Fibroblast of pulmonary artery (primary cell): ENCODE data around the gene IKBKE.

Experiments used
- DNase-seq: peaks from one replicate; pipeline ENCODE4 v3.0.0-alpha.2; 2010; ENCODE audit warnings: low read depth
- H3K4me3 ChIP-seq: replicated peaks from 2 replicates; pipeline ENCODE4 v1.5.1; 2011; ENCODE audit warnings: low read depth, mild to moderate bottlenecking, control low read depth, low read length, moderate library complexity
- CTCF ChIP-seq: IDR thresholded peaks from 2 replicates; pipeline ENCODE4 v1.5.1; 2011; ENCODE audit warnings: mild to moderate bottlenecking, control low read depth, low read length, inconsistent platforms; ENCODE audit errors: missing control alignments

Gene IKBKE

GRCh38 chr1:206466840-206467649 is 3.2 kb upstream of the IKBKE start:
- no peak for DNase-seq
- H3K4me3 ChIP-seq: no peak overlapping the region

GRCh38 chr1:206467915-206468314 is 2.4 kb upstream of the IKBKE start:
- DNase-seq: peak; percentile 45
- no peak overlapping the region for H3K4me3 ChIP-seq
- TF ChIP-seq CTCF: no peak

More at GRCh38 chr1:206466840-206467649, 3.2 kb upstream of the IKBKE start:
- no peak for TF ChIP-seq CTCF

- no peak overlapping the region for H3K4me3 ChIP-seq
Observed at GRCh38 chr1:206468571-206468970, 1.7 kb upstream of the IKBKE start.

GRCh38 chr1:206469411-206469932 is 804 bp upstream of the IKBKE start:
- peak overlapping the region; percentile 92 for H3K4me3 ChIP-seq
- no peak for DNase-seq
- no peak for TF ChIP-seq CTCF

More at GRCh38 chr1:206468571-206468970, 1.7 kb upstream of the IKBKE start:
- no peak for TF ChIP-seq CTCF
- no peak for DNase-seq

GRCh38 chr1:206470692-206471414 is 577 bp downstream of the IKBKE start:
- peak; percentile 84 for DNase-seq
- peak overlapping the region; percentile 92 for H3K4me3 ChIP-seq
- TF ChIP-seq CTCF: no peak

- no peak for TF ChIP-seq CTCF
- H3K4me3 ChIP-seq: peak overlapping the region; percentile 92
- no peak for DNase-seq
Observed at GRCh38 chr1:206471415-206471801, 1.1 kb downstream of the IKBKE start.
